Stimulated activated CD4-positive, alpha-beta T cell treated with anti-CD3 and anti-CD28 coated beads, Interleukin-2, amount 100 ng/mL, for 24 hours (primary cell): ENCODE data around the gene SALL3.

Experiments used
- DNase-seq, 2 donors: peaks; one replicate each; pipeline ENCODE4 v3.0.0-alpha.2; 2020

Gene SALL3

GRCh38 chr18:79008356-79008940 lies 28.8 kb downstream of the SALL3 start:
- no peak for DNase-seq

GRCh38 chr18:79010802-79011201 lies 31.2 kb downstream of the SALL3 start:
- no peak for DNase-seq

GRCh38 chr18:79011300-79011870 lies 31.8 kb downstream of the SALL3 start:
- no peak for DNase-seq

DNA sequence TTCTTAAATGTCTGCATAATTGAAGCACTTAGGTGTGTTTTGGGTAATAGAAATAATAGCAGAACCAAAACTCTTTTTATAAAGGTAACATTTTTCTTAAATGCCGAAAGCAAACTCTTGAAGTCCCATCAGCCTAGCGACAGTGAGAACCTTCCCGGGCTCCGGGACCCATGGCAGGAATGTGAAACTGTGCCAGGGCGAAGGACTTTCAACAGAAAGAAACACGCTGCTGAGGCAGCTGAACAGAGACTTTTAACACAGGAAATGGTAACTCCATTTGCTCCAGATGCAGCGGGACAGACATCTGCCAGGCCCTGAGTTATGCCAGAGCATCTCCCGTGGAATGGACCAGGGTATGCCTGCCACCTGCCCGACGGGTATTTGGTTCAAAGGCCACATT lies 34.3 kb downstream of the SALL3 start:
- no peak for DNase-seq

- no peak for DNase-seq
These were observed 39.3 kb downstream of the SALL3 start for GRCh38 chr18:79018911-79019310.

GRCh38 chr18:79019881-79020280 lies 40.3 kb downstream of the SALL3 start:
- no peak for DNase-seq

DNA sequence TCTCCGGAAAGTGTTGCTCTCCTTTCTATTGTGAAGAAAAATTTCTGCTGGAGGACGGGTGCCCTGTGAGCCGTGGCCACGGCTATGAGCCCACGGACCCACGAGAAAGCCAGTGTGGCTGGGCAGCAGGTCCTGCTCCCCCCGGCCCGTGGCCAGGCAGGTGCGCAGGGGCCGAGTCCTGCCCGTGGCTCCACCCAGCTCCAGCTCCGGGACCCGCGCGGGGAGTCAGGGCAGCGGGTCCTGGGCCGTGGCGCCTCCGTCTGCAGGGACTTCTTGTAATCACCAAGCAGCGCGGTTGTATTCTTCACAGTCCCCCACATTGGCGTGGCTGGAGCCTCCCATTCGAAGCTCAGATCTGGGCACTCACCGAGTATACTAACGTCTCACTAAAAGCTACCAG lies 43.0 kb downstream of the SALL3 start:
- no peak for DNase-seq

- no peak for DNase-seq
These were observed 46.9 kb downstream of the SALL3 start for GRCh38 chr18:79026491-79026890.

DNA sequence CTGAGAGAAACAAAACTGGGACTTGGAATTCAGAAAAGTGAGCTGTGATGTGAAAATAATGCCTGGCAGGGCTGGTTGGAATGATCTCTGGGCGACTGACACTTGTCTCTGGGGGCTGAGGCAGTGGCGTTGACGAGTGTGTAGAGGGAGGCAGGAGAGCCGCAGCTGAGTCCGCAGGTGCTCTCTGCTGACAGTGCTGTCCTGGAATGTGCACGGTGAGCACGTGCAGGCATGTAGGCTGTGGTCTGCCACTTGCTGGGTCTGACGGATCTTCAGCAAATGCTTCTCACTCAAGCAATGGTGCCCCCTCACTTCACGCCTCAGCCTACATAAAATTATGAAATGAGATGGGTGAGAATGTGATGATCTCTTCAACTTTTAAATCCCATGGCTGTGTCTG lies 51.1 kb downstream of the SALL3 start:
- DNase-seq, result no peak

- no peak for DNase-seq
These were observed 62.7 kb downstream of the SALL3 start for GRCh38 chr18:79042276-79042675.

DNA sequence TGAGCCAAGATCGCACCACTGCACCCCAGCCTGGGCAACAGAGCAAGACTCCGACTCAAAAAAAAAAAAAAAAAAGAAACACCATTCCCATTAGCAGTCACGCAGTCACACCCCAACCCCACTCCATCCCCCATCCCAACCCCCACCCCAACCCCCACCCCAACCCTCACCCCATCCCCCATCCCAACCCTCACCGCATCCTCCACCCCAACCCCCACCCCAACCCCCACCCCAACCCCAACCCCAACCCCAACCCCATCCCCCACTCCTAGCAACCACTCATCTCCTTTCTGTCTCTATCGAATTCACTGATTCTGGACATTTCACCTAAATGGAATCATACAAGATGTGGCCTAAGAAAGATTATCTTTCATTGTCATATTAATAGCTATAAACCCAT lies 63.7 kb downstream of the SALL3 start:
- DNase-seq, result no peak

DNA sequence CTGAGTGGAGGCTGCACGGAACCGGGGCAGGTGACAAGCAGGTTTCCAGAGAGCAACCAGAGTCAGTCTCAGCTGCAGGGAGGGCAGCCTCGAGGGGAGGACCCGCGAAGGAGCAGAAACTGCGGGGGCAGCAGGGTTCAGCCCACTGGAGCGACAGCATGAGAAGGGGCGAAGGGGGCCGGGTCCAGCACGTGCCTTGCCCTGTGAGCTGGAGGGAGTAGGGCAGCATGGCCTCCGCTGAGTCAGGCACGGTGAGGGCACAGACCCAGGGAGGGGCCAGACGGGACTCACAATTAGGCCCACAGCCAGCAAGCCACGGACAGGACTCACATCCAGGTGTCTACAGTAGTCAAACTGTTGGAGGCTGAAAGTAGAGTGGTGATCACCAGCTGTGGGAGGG lies 66.9 kb downstream of the SALL3 start:
- DNase-seq, result no peak

GRCh38 chr18:79047556-79048244 lies 68.1 kb downstream of the SALL3 start:
- DNase-seq, result no peak

DNA sequence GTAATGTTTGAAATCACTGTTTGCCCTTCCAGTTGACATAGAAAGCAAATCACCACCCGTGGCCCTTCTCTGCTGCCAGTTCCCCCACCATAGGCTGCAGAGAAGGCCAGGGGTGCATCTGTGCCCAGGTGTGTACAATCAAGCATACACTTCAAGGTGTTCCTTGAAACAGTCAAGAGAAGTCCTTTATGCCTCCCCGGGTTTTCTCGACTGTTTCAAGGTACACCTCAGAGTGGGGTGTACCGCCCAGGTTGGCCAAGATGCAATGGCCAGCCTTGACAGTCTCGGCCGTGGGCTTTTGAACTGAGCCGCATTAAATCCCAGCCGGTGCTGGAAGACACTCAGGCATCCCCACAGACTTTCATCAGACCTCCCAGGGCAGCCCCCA lies 68.6 kb downstream of the SALL3 start:
- no peak for DNase-seq

DNA sequence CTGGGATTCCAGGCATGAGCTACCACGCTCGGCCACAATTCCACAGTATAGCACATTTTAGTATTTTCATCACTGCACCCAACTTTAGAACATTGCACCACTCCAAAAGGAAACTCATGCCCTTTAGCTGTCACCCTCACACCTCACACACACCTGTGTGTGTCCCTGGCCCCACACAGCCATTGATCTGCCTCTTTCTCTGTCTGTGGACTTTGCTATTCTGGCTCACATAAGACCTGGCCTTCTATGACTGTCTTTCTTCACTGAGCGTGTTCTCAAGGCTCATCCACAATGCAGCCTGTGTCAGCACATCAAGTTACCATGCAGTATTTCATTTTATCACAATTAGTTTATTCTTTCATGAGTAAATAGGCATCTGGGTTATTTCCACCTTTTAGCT lies 69.9 kb downstream of the SALL3 start:
- DNase-seq, result no peak
